Dermis microvascular lymphatic vessel endothelial cell (primary cell): ENCODE data around the gene AARS2. TPM values are rescaled to one million over a fixed set of nuclear protein-coding genes. Genes with fewer than 3 reads are reported as not detected.
"Not testable (repeated sequence)": the region's sequence is repeated elsewhere in the genome, so short reads cannot be mapped to it uniquely, and the experiment has no call there.

Source experiments
- DNase-seq, 2 donors: peaks; one replicate each; pipeline versions ENCODE4 v3.0.0 to v3.0.0-alpha.2; 2010; ENCODE audit warnings: low read depth in 2 of 2
- total RNA-seq: library from RNA; depleted of rRNA; stranded (reverse); fragments of >200 nt; gene quantifications from 2 replicates; pipeline ENCODE4 v1.2.1, GENCODE V29; 2014

Gene AARS2
- total RNA-seq, 1 donor from 2014 or later, result 10.7 TPM

DNA sequence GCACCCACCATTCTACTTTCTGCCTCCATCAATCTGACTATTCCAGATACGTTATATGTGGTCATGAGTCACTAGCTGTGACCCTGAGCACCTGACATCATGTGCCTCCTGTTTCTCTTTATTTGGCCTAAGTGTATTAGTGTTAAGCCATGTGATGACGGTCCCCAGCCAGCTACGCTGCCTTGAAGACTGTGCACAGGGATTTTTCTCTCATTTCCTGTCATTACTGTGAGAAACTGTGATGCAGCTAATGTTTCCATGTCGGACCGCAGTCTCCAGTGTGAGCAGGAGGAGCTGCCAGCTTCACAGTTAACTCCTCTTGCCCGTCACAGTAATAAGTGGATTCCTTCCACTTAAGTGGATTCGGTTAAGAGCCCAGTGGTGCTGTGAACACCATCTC is 19.4 kb upstream of the AARS2 start:
- DNase-seq, result no peak

DNA sequence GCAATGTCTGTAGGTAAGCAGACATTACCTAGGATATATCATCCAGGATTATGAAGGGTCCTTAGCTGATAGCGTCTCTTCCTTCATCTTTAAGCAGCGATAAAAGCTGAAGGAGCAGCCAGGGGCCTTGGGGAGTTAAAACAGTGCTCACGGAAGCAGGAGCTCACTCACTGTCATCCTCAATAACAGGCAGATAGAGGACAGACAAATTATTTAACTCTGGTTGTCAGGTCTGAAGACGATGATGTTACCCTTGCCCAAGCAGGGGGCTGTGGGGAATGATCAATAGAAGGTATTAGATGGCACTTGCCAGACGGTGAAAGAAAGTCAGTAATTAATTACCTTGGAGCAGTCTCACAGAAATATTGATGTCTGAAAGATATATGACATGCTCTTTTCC is 16.7 kb upstream of the AARS2 start:
- DNase-seq, result no peak

DNA sequence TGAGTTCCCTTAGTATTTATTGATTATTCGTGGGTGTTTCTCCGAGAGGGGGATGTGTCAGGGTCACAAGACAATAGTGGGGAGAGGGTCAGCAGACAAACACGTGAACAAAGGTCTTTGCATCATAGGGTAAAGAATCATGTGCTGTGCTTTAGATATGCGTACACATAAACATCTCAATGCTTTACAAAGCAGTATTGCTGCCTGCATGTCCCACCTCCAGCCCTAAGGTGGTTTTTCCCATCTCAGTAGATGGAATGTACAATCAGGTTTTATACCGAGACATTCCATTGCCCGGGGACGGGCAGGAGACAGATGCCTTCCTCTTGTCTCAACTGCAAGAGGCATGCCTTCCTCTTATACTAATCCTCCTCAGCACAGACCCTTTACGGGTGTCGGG is 15.1 kb upstream of the AARS2 start:
- DNase-seq, result not testable (repeated sequence)

DNA sequence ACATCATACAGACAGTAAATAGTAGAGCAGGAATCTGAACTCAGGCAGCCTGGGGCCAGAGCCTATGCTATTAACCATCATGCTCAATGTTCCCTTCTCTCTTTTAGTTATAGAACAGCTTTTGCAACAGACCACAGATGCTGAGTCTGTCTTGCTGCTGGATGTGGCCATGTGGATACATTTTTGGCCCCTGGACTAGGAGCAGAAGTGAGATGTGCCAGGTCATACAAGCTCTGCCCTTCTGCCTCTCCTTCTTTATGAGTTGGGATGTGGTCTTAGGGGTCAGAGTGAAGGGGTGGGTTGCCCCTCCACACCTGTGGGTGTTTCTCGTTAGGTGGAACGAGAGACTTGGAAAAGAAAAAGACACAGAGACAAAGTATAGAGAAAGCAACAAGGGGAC is 14.6 kb upstream of the AARS2 start:
- no peak for DNase-seq

DNA sequence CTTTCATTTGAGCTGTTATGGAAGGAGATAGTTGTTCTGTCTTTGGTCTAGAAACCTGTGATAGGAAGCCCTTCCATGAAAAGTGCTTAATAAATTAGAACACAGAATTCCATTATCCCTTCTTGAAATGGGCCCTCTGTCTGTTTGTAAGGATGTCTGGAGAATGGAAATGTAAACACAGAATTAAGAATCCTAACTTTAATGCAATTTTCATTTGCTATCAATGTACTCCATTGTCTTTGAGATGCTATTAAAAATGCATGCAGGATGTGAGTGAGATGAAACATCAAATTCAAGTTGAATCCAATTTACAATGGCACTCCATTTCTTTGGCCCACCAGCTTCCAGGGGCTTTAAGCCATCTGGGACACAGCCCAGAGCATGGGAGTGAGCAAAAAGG is 13.9 kb upstream of the AARS2 start:
- no peak for DNase-seq

DNA sequence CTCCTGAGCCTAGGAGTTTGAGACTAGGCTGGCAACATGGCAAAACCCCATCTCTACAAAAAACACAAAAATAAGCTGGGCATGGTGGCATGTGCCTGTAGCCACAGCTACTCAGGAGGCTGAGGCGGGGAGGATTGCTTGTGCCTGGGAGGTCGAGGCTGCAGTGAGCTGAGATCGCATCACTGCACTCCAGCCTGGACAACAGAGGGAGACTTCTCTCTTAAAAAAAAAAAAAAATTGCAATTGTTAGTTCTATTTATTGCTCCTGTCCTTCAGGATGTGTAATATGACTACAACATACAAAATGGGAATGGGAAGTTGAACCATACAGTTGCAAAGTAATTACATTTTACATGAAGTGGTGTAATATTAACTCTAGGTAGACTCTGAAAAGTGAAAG is 8.1 kb upstream of the AARS2 start:
- DNase-seq, result no peak

DNA sequence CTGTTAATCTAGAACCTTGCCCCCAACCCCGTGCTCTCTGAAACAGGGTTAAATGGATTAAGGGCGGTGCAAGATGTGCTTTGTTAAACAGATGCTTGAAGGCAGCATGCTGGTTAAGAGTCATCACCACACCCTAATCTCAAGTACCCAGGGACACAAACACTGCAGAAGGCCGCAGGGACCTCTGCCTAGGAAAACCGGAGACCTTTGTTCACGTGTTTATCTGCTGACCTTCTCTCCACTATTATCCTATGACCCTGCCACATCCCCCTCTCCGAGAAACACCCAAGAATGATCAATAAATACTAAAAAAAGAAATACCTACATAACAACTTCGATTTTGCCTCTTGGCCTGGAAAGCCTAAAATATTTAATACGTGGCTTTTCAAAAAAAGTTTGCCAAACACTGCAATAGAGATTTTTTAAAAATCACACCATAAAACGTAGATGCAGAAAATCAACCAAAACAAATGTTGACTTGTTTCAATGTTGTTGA is 4.0 kb upstream of the AARS2 start:
- DNase-seq, result not testable (repeated sequence)

DNA sequence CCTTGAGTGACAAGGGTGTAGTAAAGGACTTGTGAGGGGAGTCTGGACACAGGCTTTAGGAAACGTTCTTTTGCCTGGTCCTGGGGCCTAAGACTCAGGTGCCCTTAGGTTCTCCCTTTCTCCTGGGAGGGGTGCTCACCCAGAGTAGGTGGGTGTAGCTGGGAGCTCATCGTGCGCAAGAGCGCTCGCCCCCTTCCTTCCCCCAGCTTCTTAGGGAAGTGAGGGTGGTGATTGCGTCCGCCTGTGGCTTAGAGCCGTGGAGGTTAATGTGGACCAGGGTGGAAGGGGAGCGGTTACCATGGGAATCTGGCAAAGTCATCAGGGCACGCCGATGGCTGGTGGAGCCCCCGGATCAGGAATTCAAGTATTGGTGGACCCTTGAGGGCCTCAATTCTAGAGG is 3.3 kb upstream of the AARS2 start:
- DNase-seq, result no peak

DNA sequence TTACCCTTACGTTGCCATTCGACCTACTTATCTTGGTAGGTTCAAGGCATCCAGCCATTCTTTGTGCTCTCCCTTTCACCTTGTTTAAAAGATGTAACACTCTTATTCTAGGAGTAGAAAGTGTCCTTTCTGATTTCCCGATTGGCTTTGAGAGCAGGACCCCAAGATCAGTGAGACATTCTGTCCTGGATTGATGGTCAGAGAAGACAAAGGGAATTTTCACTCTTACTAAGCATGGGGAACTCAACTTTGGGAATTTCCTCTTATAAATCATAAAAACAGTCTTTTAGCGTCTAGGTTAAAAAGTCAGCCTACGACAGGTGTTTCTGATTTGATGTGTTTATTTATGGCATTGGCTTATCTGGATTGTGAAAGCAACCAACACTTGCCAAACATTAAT is 2.8 kb upstream of the AARS2 start:
- DNase-seq, result no peak

DNA sequence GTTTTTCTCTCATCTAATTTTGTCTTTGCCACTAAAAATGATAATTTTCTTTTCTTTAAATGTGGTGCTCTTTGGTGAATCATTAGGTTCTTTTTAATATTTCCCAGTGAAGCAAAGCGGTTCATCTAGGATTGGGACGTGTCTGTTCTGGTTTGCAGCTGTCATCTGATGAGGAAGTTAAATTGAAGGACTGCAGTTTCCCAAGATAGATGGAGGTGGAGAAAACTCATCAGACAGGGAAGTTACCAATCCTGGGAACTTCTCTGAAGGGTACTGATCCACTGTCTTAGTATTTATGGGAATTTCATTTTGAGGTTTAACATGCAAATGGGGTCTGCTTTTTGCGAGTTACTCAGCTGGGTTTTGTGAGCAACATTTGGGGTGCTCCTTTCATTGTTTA is 2.4 kb upstream of the AARS2 start:
- no peak for DNase-seq

DNA sequence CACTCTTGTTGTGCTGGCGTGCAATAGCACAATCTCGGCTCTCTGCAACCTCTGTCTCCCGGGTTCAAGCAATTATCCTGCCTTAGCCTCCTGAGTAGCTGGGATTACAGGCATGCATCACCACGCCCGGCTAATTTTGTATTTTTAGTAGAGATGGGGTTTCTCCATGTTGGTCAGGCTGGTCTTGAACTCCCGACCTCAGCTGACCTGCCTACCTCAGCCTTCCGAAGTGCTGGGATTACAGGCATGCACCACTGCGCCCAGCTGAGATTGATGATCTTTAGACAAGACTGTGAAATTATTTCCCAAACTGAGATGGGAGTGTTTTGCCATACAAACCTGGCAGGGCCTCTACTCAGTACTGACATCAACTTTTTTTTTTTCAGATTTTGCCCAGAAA is 1.5 kb upstream of the AARS2 start:
- not testable (repeated sequence) for DNase-seq

DNA sequence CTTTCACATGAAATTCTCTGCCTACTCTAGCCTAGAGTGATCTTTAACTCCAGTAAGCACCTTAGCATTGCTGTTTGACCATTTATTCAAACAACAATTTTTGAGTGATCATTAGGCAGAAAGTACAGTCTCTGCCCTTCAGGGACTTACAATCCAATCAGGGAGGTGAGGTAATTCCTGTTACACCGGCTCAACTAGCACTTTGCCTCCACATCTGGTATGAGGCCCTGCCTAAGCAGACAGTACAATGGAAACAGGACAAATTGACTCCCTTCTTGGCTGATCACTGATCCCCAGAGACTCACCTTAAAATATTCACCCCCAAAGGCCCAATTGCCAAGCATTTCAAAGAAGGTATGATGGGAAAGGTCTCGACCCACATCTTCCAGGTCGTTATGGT is 1.4 kb downstream of the AARS2 start:
- no peak for DNase-seq

DNA sequence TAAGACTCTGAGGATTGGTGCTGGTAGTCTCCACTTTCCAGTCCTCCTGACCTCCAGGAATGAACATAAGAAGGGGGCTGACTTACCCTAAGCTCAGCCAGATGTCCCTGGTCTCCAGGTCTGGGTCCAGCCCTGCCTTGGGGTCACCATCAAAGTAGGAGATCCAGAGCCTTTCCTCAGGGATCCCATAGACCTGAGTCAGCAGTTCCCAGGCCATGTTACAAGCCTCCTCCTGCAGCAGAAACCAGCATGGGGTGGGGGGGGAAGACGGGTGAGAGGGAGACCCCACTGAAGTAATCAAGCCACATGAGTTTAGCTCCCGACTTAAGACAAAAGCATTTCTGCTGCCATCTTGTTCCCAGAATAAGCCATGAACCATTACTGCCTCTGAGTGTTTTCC is 1.8 kb downstream of the AARS2 start:
- DNase-seq, result no peak

DNA sequence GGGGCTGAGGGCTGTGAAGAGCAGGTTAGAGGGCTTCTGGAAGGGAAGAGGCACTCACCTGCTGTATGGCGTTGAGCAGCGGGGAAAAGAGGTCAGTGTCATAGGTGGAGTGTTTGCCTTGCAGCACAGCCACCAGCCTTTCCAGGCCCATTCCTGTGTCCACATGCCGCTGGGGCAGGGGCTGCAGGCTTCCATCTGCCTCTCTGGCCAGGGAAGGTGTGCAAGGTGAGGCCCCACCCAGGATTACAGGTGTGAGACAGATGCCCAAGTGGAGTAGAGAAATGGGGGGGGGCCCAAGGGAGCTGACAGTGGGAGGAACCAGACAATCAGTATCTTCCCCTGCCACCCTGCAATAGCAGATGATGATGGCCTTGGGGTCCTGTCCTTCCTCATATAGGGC is 2.9 kb downstream of the AARS2 start:
- no peak for DNase-seq

DNA sequence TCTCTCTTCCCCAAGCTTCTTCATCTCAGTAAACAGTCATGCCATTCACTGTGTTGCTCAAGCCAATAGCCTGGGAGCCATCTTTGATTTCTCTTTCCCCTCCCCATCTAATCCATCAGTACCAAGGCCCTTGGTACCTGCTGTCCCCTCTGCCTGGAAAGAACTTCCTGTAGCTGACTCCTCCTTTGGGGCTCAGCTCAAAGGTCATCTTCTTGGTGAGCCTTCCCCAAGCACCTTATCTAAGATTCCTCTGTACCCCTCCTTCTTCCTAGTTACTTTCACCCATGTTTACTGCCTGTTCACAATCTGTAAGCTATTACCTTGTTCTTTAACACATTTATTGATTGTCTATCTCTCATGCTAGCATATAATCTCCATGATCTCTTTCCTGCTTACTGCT is 3.5 kb downstream of the AARS2 start:
- no peak for DNase-seq

DNA sequence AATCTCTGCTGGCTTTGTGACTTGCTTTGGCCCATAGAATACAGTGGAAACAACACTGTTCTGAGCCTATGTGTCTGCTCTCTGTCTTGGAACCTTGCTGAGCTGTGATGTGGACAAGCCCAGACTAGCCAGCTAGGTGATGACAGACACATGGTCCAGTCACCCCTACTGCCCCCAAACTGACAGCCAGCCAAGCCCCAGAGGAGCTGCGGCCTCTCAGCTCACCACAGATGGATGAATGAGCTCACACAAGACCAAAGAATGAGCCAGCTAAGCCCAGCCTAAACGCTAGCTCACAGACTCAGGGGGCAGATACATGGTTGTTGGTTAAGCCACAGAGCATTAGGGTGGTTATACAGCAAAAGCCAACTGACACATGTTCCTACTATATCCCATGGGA is 4.1 kb downstream of the AARS2 start:
- peak in 1 of 2 donors; percentile 19 for DNase-seq

DNA sequence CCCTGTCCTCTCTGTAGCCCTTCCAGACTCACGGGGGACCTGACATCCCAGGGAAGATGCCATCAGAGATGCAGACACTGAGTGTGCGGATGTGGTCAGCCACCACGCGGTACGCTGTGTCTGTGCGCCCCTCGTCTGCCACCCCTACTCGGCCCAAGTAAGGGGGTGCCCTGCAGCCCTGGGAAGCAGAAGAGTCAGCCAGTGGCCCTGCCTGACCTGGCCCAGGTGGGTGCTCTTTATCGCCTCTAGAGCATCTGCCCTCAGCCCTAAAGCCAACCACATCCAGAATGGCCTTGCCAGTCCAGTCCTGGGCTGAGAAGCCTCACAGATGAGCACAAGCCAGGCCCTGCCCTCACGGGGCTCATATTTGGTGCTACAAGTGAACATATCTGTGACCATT is 5.9 kb downstream of the AARS2 start:
- no peak for DNase-seq

DNA sequence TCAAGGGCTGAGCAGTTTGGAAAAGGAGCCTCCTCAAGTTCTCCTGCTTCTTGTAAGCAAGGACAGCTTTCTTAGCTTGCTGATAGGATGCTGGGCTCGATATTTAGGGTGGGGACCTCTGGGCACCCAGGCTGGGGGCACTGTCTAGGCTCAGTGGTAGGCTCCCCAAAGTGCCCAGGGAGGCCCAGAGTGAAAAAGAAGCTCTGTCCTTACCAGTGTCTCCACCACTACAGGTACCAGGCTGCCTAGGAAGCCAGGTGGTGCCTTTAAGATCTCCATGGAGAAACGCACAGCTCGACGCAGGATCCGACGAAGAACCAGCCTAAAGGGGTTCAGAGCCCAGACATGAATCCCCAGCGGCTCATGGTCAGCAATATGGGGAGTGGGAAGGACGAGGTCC is 6.4 kb downstream of the AARS2 start:
- no peak for DNase-seq

DNA sequence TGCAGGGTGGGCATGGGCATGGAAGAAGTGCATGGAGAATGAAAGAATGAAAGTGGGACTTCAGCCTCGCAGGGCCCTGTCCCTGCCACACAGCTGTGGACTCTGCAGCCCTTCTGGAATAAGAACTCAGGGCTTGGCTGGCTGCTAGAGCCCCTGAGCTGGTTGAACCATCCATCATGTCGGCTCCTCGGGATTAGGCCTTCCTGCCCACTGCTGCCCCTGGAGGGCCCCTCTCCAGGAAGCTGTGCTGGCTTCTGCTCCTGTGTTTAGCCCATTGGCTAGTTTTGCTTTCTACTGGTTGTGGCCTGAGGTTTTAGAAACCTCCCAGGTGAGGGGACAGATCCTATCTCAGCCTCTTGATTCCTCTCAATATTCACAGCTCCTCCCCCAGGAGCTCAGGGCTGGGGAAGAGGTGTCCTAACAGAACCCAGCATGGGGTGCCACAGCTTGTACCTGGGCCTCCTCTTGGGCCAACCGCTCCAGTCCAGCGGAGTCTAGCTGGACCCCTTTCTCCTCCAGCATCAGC is 7.9 kb downstream of the AARS2 start:
- DNase-seq, result no peak

DNA sequence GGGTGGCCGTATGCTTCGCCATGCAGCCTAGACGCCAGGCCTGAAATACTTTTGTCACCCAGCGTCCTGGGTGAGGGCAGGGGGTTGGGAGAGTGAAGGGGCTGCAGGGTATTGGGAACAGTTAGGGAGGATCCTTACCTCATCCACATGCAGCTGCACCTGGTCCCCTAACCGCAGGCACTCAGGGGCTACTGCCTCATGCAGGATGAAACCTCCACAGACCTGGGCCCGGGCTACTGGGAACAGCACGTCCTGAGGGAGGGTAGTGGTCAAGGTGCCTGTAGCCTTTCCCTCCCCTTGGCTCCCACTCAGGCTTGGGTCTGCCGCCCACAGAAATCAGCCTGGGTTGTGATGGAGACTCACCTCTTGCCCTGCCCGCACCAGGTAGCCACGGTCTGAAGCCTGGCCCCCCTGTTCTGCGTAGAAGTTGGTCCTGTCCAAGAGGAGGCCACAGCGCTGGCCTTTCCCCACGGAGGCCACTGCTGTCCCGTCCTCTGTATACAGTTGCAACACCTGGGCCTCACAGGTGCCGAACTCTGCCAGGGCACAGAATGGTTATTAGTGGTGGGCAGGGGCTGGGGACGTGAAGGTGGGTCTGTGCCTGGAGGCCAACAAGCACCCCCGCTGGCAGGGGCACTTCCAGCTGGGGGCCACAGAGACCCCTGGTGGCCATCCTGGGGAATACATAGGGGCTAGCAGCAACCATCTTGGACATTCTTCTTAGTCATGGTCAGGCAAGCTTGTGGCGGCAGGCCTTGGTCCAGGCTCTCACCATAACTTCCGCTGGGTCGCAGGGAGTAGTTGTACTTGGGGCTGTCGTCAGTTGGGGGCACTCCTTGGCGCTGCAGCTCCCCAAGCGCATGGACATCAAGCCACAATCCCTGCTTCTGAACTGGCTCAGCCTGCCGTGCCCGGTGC is 8.6 kb downstream of the AARS2 start:
- DNase-seq, result peak; percentile 12 to 55

DNA sequence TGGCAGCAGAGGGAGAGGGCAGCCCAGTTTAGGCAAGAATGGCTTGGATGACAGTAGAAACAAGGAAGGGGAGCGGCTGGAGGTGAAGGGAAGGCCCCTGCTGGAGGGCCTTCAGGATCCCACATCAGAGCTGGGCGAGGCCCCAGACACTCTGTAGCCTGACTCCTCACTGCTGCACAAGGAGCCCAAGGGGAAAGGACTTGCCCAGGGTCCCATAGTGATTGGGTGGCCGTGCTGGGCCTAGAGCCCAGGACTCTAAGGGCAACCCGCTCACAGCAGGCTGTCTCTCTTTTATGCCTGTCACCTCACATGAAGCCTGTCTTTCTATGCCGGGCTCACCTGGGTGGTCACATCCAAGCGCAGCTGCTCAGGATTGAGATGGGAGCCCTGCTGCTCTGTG is 9.3 kb downstream of the AARS2 start:
- no peak for DNase-seq

DNA sequence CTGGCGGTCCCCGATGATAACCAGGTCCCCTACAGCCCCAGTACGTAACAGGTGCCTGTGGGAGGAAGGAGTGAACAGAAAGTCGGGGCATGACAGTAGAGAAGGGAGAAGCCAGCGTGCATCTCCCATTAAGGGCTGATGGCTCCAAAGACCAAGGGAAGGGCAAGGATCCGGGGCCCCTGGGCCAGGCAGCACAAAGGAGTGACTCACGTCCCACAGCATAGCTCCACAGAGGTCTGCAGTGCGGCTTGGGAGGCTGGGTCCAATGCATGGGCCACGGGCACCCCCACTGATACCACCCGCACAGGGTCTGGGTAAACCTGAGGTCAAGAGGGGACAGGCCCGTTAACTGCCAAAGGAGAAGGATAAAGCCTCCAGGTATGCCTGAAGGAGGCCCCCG is 10.3 kb downstream of the AARS2 start:
- DNase-seq, result no peak
